ENCODE measurements around the gene HIGD1A. TPM values are rescaled to one million over a fixed set of nuclear protein-coding genes. Genes with fewer than 3 reads are reported as not detected.

HIGD1A gene
- total and polyA plus RNA-seq, 2 of the 4 experiments (the other 2 are of a cell fraction): 86.6 to 137 TPM

DNA sequence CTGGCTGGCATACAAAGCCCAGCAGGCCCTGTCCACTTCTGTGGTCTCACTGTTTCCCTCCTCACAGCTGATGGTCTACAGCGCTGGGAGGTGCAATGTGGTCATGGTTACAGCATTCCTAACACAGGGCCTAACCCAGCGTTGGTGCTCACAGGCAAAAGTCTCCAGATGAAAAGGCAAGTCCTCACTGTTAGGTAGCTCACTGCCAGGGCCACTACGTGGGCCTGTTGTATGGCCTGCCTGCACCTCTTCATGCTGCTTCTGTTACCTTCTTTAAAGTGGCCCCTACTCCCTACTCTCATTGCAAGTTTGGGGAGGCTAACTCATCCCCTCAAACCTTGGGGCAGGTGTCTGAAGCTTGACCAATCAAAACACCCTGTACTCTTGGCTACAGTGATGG, 62.5 kb downstream of the HIGD1A start:
- no peak overlapping the region for H3K9ac ChIP-seq (ENCODE audit: low read depth, low read length)
- no peaks in the 10 kb centered on the region for H3K9me3 ChIP-seq (ENCODE audit: control insufficient read depth, insufficient read depth, low read length)
- ATAC-seq (ENCODE audit: low read depth) (no peak), DNase-seq (no peak)
- no peak overlapping the region for H4K91ac ChIP-seq (ENCODE audit: insufficient read depth, low read depth, low read length)
- H3K36me3 ChIP-seq (ENCODE audit: control insufficient read depth, insufficient read depth, low read length): no peaks in the 10 kb centered on the region
- H3K27ac ChIP-seq (ENCODE audit: insufficient read depth, low read length): no peak overlapping the region
- no peak overlapping the region for H3K18ac ChIP-seq (ENCODE audit: low read depth, low read length)
- peak overlapping the region; percentile 44 for H2AFZ ChIP-seq (replicated peaks; ENCODE audit: low read length, poor library complexity)
- dilution Hi-C loops (cut with HindIII; ENCODE audit: low sequenced_read_pairs, unreplicated experiment) (no loop called here), intact Hi-C loops (cut with micrococcal nuclease) (loop anchor here (5.0 kb wide), 1 partner anchor 159 kb away; the partner anchor contains the start of gene SEC22C), in situ Hi-C loops (cut with MboI; ENCODE audit: low sequenced_read_pairs) (no loop called here)
- H3K4me2 ChIP-seq (ENCODE audit: low read depth, low read length): no peak overlapping the region
- H2BK20ac ChIP-seq (ENCODE audit: low read depth, low read length): no peak overlapping the region
- 65% methylated on average over 2 of the region's 3 CpGs; no CpG with 5 or more reads in 1 of the 2 experiments for WGBS, 2 experiments (ENCODE audit: extremely low coverage in 2 of 2, insufficient read length in 1 of 2)
- H3K4me3 ChIP-seq (ENCODE audit: insufficient read depth, low read depth, low read length): no peak overlapping the region
- no peak overlapping the region for H4K8ac ChIP-seq (ENCODE audit: low read depth in 2 of 2, low read length in 2 of 2)
- H2AK9ac ChIP-seq (replicated peaks; ENCODE audit: low read depth, low read length, poor library complexity): no peak overlapping the region
- H3K23ac ChIP-seq (ENCODE audit: low read depth, low read length): no peak overlapping the region
- peaks cover 14% of the 10 kb centered on the region; the same call in 1 of the 2 replicates for H3K27me3 ChIP-seq (ENCODE audit: control insufficient read depth, insufficient read depth, low read length)
- no peaks in the 10 kb centered on the region for H3K79me1 ChIP-seq (ENCODE audit: low read depth in 1 of 2, low read length in 2 of 2)
- no TSS peak for BruUV-seq (replicated peaks)
- H2BK120ac ChIP-seq (ENCODE audit: low read depth, low read length): no peak overlapping the region
- H2BK15ac ChIP-seq (ENCODE audit: low read depth, low read length): no peak overlapping the region
- H4K5ac ChIP-seq (ENCODE audit: low read depth, low read length): no peak overlapping the region
- H3K4me1 ChIP-seq (ENCODE audit: control insufficient read depth, insufficient read depth, low read length): peaks cover 8% of the 10 kb centered on the region
- ChIA-PET POLR2A (ENCODE audit: unreplicated experiment) (no interaction called here), CTCF (interaction anchor here (1.8 kb wide), 1 partner anchor 8 kb away, joined by 4 read pairs; no protein-coding TSS in a partner anchor)
- H2BK5ac ChIP-seq (ENCODE audit: low read depth, low read length, poor library complexity, severe bottlenecking): no peak overlapping the region
- peaks cover 8% of the 10 kb centered on the region for H4K20me1 ChIP-seq (ENCODE audit: insufficient read depth, low read length)
- peaks cover 6% of the 10 kb centered on the region for H3K9me1 ChIP-seq (ENCODE audit: insufficient read depth, low read length)
- H3K56ac ChIP-seq (ENCODE audit: extremely low read depth, insufficient read depth, low read length): no peak overlapping the region
- H2AK5ac ChIP-seq (ENCODE audit: low read depth, low read length): no peak overlapping the region
- no peak overlapping the region for H3K14ac ChIP-seq (replicated peaks; ENCODE audit: low read depth, low read length)
- H3K4ac ChIP-seq (ENCODE audit: low read depth, low read length): no peak overlapping the region
- no peak for TF ChIP-seq RAD21 (IDR thresholded peaks at IDR 0.05; ENCODE audit: low read length)
- no peak for TF ChIP-seq RFX5 (IDR thresholded peaks at IDR 0.05; ENCODE audit: low read depth, low read length)
- TF ChIP-seq MAFK (IDR thresholded peaks at IDR 0.05; ENCODE audit: low read depth, low read length): no peak
- TF ChIP-seq, protein P1, sequence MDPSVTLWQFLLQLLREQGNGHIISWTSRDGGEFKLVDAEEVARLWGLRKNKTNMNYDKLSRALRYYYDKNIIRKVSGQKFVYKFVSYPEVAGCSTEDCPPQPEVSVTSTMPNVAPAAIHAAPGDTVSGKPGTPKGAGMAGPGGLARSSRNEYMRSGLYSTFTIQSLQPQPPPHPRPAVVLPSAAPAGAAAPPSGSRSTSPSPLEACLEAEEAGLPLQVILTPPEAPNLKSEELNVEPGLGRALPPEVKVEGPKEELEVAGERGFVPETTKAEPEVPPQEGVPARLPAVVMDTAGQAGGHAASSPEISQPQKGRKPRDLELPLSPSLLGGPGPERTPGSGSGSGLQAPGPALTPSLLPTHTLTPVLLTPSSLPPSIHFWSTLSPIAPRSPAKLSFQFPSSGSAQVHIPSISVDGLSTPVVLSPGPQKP (IDR thresholded peaks at IDR 0.05; ENCODE audit: borderline replicate concordance, low read depth, low read length): no peak
- TF ChIP-seq NFE2L2 (IDR thresholded peaks at IDR 0.05; ENCODE audit: low read depth, low read length): no peak

Data from IMR-90 (cell line).